ENCODE data around the gene CAPN10. TPM values are rescaled to one million over a fixed set of nuclear protein-coding genes. Genes with fewer than 3 reads are reported as not detected.

CAPN10 gene
- total RNA-seq, 1 donor from 2014 or later, result 67.1 TPM

- Mint-ChIP-seq H3K4me3 (ENCODE audit: unreplicated experiment) (no peak overlapping the region), H3K4me1 (ENCODE audit: low read depth, unreplicated experiment) (peaks cover 6% of the 10 kb centered on the region), H3K36me3 (ENCODE audit: unreplicated experiment) (no peaks in the 10 kb centered on the region), H3K27me3 (ENCODE audit: unreplicated experiment) (peaks cover 12% of the 10 kb centered on the region), H3K9me3 (ENCODE audit: unreplicated experiment) (peaks cover 8% of the 10 kb centered on the region), H3K27ac (ENCODE audit: unreplicated experiment) (no peak overlapping the region)
- no peak for DNase-seq
- TF ChIP-seq CTCF (IDR thresholded peaks at IDR 0.05; ENCODE audit: partially characterized antibody, unreplicated experiment), result no peak
Measured at GRCh38 chr2:240644859-240645301, 58.3 kb downstream of the CAPN10 start.

DNA sequence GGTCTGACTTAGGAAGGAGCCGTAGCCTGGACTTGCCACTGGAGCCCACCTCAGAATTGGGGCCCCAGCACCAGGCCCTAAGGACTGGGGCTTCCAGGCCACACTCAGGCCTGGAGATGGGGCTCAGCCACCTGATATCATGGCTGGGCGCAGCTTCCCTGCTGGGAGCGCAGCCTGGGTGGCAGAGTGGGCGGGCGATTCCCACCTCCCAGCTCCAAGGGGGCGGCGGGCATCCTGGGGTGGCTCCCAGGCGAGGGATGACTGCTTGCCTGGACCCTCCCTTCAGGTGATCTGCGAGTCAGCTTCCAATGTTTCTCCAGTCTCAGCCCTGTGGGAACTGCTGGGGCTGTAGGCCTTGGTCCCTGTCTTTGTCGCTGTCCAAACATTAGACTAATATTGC lies 58.8 kb downstream of the CAPN10 start:
- DNase-seq, result no peak
- TF ChIP-seq CTCF (IDR thresholded peaks at IDR 0.05; ENCODE audit: partially characterized antibody, unreplicated experiment), result no peak
- no peak overlapping the region for H3K27ac Mint-ChIP-seq (ENCODE audit: unreplicated experiment)
- peaks cover 8% of the 10 kb centered on the region for H3K9me3 Mint-ChIP-seq (ENCODE audit: unreplicated experiment)
- H3K4me1 Mint-ChIP-seq (ENCODE audit: low read depth, unreplicated experiment), result peaks cover 6% of the 10 kb centered on the region
- no peaks in the 10 kb centered on the region for H3K36me3 Mint-ChIP-seq (ENCODE audit: unreplicated experiment)
- H3K4me3 Mint-ChIP-seq (ENCODE audit: unreplicated experiment), result no peak overlapping the region
- H3K27me3 Mint-ChIP-seq (ENCODE audit: unreplicated experiment), result peaks cover 12% of the 10 kb centered on the region

DNA sequence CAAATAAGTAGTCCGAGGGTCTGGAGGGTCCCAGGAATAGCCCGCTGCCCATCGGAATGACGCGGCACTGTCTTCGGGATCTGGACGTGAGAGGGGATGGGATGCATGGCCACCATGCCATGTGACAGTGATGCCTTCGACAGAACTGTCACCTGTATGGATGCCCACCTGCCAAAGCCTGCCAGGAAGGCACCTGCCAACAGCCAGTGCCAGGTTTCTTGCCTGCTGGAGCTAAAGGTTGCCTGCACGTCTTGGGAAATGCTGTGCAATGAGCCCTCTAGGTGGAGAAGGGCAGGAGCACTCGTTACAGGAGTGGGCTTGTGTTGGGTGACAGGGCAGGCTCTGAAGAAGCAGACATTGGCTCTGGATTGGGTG lies 59.3 kb downstream of the CAPN10 start:
- Mint-ChIP-seq H3K27me3 (ENCODE audit: unreplicated experiment) (peaks cover 12% of the 10 kb centered on the region), H3K27ac (ENCODE audit: unreplicated experiment) (no peak overlapping the region), H3K4me1 (ENCODE audit: low read depth, unreplicated experiment) (peaks cover 6% of the 10 kb centered on the region), H3K9me3 (ENCODE audit: unreplicated experiment) (peaks cover 8% of the 10 kb centered on the region), H3K4me3 (ENCODE audit: unreplicated experiment) (no peak overlapping the region), H3K36me3 (ENCODE audit: unreplicated experiment) (no peaks in the 10 kb centered on the region)
- no peak for TF ChIP-seq CTCF (IDR thresholded peaks at IDR 0.05; ENCODE audit: partially characterized antibody, unreplicated experiment)
- no peak for DNase-seq

- H3K27me3 Mint-ChIP-seq (ENCODE audit: unreplicated experiment), result peaks cover 14% of the 10 kb centered on the region
- TF ChIP-seq CTCF (IDR thresholded peaks at IDR 0.05; ENCODE audit: partially characterized antibody, unreplicated experiment), result no peak
- DNase-seq, result no peak
Measured at GRCh38 chr2:240646176-240646899, 59.8 kb downstream of the CAPN10 start.

DNA sequence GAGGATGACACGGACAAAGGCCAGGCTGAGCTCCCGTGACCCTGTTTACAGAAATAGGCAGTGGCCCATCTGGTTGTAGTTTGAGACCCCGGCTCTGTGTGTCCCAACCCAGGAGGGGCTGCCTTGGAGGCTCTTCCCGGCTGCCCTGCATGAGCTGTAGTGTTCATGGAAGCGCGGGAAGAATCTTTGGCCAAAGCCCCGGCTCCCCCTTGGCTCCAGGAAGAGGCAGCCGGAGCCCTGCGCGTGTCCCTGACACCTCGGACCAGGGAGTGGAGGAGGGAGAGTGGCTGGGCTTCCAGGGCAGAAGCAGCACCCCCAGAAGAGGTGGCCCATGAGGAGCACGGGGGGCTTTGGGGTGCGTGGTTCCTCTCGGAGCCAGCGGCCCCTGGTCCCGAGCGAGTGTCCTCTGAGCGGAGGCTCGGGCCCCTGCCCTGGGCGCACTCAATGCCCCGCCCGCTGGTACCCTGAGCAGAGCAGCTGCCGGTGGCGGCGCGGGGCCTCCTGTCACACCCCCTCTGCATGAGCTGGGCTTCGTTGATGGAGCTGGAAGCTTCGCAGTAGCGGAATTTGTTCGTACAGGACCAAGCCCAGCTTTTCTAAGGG lies 60.5 kb downstream of the CAPN10 start:
- Mint-ChIP-seq H3K4me3 (ENCODE audit: unreplicated experiment) (no peak overlapping the region), H3K27ac (ENCODE audit: unreplicated experiment) (no peak overlapping the region), H3K4me1 (ENCODE audit: low read depth, unreplicated experiment) (peaks cover 6% of the 10 kb centered on the region), H3K36me3 (ENCODE audit: unreplicated experiment) (peaks cover 5% of the 10 kb centered on the region), H3K9me3 (ENCODE audit: unreplicated experiment) (peaks cover 10% of the 10 kb centered on the region), H3K27me3 (ENCODE audit: unreplicated experiment) (peaks cover 13% of the 10 kb centered on the region)
- DNase-seq, result no peak
- TF ChIP-seq CTCF (IDR thresholded peaks at IDR 0.05; ENCODE audit: partially characterized antibody, unreplicated experiment), result no peak

More at GRCh38 chr2:240646176-240646899, 59.8 kb downstream of the CAPN10 start:
- Mint-ChIP-seq H3K4me3 (ENCODE audit: unreplicated experiment) (no peak overlapping the region), H3K36me3 (ENCODE audit: unreplicated experiment) (peaks cover 1% of the 10 kb centered on the region), H3K27ac (ENCODE audit: unreplicated experiment) (no peak overlapping the region), H3K4me1 (ENCODE audit: low read depth, unreplicated experiment) (peaks cover 6% of the 10 kb centered on the region), H3K9me3 (ENCODE audit: unreplicated experiment) (peaks cover 8% of the 10 kb centered on the region)

Measured in glutamatergic neuron (in vitro differentiated cells).